Gastrocnemius medialis (tissue), 4 donors: ENCODE data around the gene TMED10.

Source experiments
- CTCF ChIP-seq, 5 experiments: fragments of 450-650 bp in 3 of 5; fragments of 200-600 bp in 2 of 5; sonication (generic) in 2 of 5; IDR thresholded peaks in 4 of 5; conservative IDR thresholded peaks in 1 of 5; 1 replicate in 4 of 5; 2 replicates in 1 of 5; pipeline ENCODE4 v1.5.1; 2016 to 2019; ENCODE audit warnings: antibody characterized with exemption in 5 of 5, mild to moderate bottlenecking in 3 of 5, moderate library complexity in 3 of 5
- POLR2A ChIP-seq, 2 donors: fragments of 450-650 bp; IDR thresholded peaks; one replicate each; pipeline ENCODE4 v1.6.1; 2017; ENCODE audit warnings: antibody characterized with exemption in 2 of 2, mild to moderate bottlenecking in 2 of 2, moderate library complexity in 2 of 2

- no peak for TF ChIP-seq CTCF (IDR thresholded peaks at IDR 0.05 in 4 of 5, conservative IDR thresholded peaks at IDR 0.05 in 1 of 5)
- TF ChIP-seq POLR2A (IDR thresholded peaks at IDR 0.05) = no peak
Measured at GRCh38 chr14:75168586-75169335, 7.7 kb downstream of the TMED10 start.
